Keratinocyte (primary cell): Measurements from ENCODE around the gene EMC10.

Experiments used
- EZH2 ChIP-seq: IDR thresholded peaks from one replicate; pipeline ENCODE4 v1.6.1; 2012; ENCODE audit warnings: inconsistent platforms, mild to moderate bottlenecking, low read length, moderate library complexity
- TF ChIP-seq, protein P1 (sequence below), 3 experiments: IDR thresholded peaks in 1 of 3; conservative IDR thresholded peaks in 1 of 3; optimal IDR thresholded peaks in 1 of 3; 2 replicates in 2 of 3; 3 replicates in 1 of 3; pipeline versions ENCODE3 to v1.5.1; 2011; ENCODE audit warnings: low read length in 3 of 3, mild to moderate bottlenecking in 3 of 3, moderate library complexity in 2 of 3, control low read depth in 1 of 3, inconsistent platforms in 1 of 3; ENCODE audit not compliant: insufficient read depth in 2 of 3; ENCODE audit errors: extremely low read depth in 1 of 3

DNA sequence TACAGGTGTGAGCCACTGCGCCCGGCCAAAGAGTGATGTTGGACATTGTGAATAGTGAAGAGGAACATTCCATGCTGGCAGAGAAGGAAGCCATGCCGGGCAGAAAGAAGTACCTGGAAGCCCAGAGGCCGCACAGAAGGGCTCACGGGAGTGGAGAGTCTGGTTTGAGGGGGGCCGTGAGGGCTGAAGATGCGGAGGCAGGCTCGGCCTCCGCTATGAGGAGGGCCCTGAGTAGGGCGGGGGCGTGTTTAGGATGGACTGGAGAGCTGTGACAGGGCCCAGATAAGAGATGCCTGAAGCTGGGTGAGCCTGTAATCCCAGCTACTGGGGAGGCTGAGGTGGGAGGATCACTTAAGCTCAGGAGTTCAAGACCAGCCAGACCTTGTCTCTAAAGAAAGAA lies 33.1 kb downstream of the EMC10 start:
- TF ChIP-seq, protein P1, sequence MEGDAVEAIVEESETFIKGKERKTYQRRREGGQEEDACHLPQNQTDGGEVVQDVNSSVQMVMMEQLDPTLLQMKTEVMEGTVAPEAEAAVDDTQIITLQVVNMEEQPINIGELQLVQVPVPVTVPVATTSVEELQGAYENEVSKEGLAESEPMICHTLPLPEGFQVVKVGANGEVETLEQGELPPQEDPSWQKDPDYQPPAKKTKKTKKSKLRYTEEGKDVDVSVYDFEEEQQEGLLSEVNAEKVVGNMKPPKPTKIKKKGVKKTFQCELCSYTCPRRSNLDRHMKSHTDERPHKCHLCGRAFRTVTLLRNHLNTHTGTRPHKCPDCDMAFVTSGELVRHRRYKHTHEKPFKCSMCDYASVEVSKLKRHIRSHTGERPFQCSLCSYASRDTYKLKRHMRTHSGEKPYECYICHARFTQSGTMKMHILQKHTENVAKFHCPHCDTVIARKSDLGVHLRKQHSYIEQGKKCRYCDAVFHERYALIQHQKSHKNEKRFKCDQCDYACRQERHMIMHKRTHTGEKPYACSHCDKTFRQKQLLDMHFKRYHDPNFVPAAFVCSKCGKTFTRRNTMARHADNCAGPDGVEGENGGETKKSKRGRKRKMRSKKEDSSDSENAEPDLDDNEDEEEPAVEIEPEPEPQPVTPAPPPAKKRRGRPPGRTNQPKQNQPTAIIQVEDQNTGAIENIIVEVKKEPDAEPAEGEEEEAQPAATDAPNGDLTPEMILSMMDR (optimal IDR thresholded peaks at IDR 0.05 in 1 of 3, IDR thresholded peaks at IDR 0.05 in 1 of 3, conservative IDR thresholded peaks at IDR 0.05 in 1 of 3; ENCODE audit: extremely low read depth in 1 of 3, insufficient read depth in 2 of 3, low read length in 3 of 3), result no peak
- TF ChIP-seq EZH2, result no peak
